Thyroid gland (tissue), 4 donors: ENCODE results near the gene RAC2. TPM values are rescaled to one million over a fixed set of nuclear protein-coding genes. Genes with fewer than 3 reads are reported as not detected.

Experiments
- DNase-seq, 2 donors: peaks; one replicate each; pipeline ENCODE4 v3.0.0-alpha.2; 2019
- H3K27ac ChIP-seq, 3 donors: fragments of 200-600 bp; sonication (generic); 1 replicate in 2 of 3; 2 replicates in 1 of 3; pipeline ENCODE4 v1.5.1; 2016 to 2019; ENCODE audit warnings: mild to moderate bottlenecking in 1 of 3, moderate library complexity in 1 of 3
- H3K27me3 ChIP-seq: fragments of 200-600 bp; sonication (generic); one replicate; pipeline ENCODE4 v1.5.1; 2019
- H3K36me3 ChIP-seq, 2 donors: fragments of 200-600 bp; sonication (generic); one replicate each; pipeline ENCODE4 v1.5.1; 2016 to 2019
- H3K4me1 ChIP-seq, 2 donors: fragments of 200-600 bp; sonication (generic); one replicate each; pipeline ENCODE4 v1.5.1; 2017 to 2019
- H3K4me3 ChIP-seq, 3 donors: fragments of 200-600 bp; sonication (generic); replicated peaks in 1 of 3; 1 replicate in 2 of 3; 2 replicates in 1 of 3; pipeline ENCODE4 v1.5.1; 2016; ENCODE audit warnings: mild to moderate bottlenecking in 1 of 3
- H3K9me3 ChIP-seq: fragments of 200-600 bp; sonication (generic); one replicate; pipeline ENCODE4 v1.5.1; 2017
- POLR2A ChIP-seq, 2 donors: fragments of 450-650 bp; IDR thresholded peaks; one replicate each; pipeline ENCODE4 v1.6.1; 2017; ENCODE audit warnings: antibody characterized with exemption in 2 of 2, mild to moderate bottlenecking in 2 of 2, moderate library complexity in 1 of 2
- WGBS, 2 donors: methylation state at CpG; one replicate each; pipeline ENCODE4 v1.1.5; 2017; 5-methylcytosine and 5-hydroxymethylcytosine counted together
- intact Hi-C: fragments of 100-400 bp; cut with DNase I; formaldehyde crosslinking; loops from one replicate; pipeline ENCODE4 v1.15.1; 2023
- total RNA-seq, 4 donors: library from RNA; depleted of rRNA; stranded (reverse); fragments of >200 nt; gene quantifications; one replicate each; pipeline ENCODE4 v1.2.3, GENCODE V29; 2016
- TF ChIP-seq, protein P1 (sequence below), 6 experiments: fragments of 200-600 bp in 3 of 6; fragments of 450-650 bp in 3 of 6; sonication (generic) in 3 of 6; IDR thresholded peaks; one replicate each; pipeline ENCODE4 v1.5.1; 2016 to 2019; ENCODE audit warnings: antibody characterized with exemption in 6 of 6, mild to moderate bottlenecking in 2 of 6, inconsistent platforms in 1 of 6, moderate library complexity in 1 of 6

RAC2 gene
- total RNA-seq, 4 donors from 2014 or later, result 3.6 to 6.0 (median 4.6) TPM

DNA sequence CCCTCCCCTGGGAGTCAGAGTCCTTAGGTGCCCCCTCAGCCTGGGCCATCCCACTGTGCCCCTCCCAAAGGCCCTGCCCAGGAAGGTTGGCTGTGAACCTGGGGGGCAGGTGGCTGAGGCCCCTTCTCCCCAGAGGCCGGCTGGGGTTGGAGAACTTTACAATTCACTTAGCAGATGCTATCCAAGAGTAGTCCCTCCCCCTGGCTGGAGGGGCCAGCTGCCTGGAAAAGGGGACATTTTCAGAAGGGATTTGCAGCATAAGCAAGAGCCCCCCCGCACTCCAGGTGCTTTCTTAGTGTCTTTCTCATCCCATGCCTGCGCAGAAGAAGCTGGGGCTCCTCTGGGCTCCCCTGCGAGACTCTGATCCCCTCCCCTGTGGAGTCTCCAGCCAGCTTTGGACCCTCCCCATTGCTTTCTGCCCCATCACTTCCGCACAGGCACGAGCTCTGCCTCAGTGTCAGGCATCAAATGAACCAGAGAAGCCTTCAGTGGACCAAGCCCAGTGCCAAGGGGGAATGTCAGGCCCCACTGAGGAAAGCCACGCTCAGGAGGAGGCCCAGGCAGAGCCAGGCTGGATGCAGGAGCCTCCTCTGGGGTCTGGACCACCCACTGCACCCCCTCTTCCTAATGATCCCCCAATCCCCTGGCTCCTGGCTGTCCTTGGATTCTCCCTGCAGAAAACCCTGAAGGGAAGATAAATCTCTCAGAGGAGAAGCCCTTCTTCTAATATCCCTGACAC is 35.5 kb downstream of the RAC2 start:
- H3K9me3 ChIP-seq, result no peaks in the 10 kb centered on the region
- no peaks in the 10 kb centered on the region for H3K27me3 ChIP-seq
- H3K27ac ChIP-seq, result no peak overlapping the region
- no peak for DNase-seq
- WGBS, 2 donors, result 86 to 93% methylated on average over 5 to 7 of the region's 7 CpGs
- H3K4me1 ChIP-seq, result no peaks in the 10 kb centered on the region
- no peaks in the 10 kb centered on the region for H3K36me3 ChIP-seq
- H3K4me3 ChIP-seq, result no peak overlapping the region
- intact Hi-C loops, result no loop called here
- TF ChIP-seq, protein P1, sequence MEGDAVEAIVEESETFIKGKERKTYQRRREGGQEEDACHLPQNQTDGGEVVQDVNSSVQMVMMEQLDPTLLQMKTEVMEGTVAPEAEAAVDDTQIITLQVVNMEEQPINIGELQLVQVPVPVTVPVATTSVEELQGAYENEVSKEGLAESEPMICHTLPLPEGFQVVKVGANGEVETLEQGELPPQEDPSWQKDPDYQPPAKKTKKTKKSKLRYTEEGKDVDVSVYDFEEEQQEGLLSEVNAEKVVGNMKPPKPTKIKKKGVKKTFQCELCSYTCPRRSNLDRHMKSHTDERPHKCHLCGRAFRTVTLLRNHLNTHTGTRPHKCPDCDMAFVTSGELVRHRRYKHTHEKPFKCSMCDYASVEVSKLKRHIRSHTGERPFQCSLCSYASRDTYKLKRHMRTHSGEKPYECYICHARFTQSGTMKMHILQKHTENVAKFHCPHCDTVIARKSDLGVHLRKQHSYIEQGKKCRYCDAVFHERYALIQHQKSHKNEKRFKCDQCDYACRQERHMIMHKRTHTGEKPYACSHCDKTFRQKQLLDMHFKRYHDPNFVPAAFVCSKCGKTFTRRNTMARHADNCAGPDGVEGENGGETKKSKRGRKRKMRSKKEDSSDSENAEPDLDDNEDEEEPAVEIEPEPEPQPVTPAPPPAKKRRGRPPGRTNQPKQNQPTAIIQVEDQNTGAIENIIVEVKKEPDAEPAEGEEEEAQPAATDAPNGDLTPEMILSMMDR (IDR thresholded peaks at IDR 0.05), result no peak
- no peak for TF ChIP-seq POLR2A (IDR thresholded peaks at IDR 0.05)

DNA sequence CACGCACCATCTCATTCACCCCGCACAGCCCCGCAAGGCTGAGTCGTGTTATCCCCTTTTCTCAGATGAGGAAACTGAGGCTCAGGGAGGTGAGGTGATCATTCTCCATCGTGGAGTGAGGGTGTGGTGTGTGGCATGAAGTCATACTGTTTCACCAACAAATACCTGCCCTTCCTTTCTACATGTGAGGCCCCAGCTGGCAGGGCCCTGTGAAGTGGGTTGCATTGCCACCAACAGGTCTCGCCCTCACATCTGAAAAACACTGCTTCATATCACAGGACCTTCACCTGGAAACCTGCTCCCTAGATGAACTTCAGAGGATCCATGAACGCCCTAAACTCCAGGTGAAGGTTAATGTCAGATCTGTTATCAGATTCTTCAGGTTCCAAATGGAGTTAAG is 36.1 kb downstream of the RAC2 start:
- TF ChIP-seq POLR2A (IDR thresholded peaks at IDR 0.05), result no peak
- TF ChIP-seq, protein P1 (IDR thresholded peaks at IDR 0.05), result no peak
- H3K27me3 ChIP-seq, result no peaks in the 10 kb centered on the region
- H3K4me1 ChIP-seq, result no peaks in the 10 kb centered on the region
- no peak for DNase-seq
- no peak overlapping the region for H3K4me3 ChIP-seq
- H3K27ac ChIP-seq, result no peak overlapping the region
- WGBS, 2 donors, result 76 to 86% methylated on average over 7 of the region's 7 CpGs
- no peaks in the 10 kb centered on the region for H3K9me3 ChIP-seq
- H3K36me3 ChIP-seq, result no peaks in the 10 kb centered on the region
- intact Hi-C loops, result no loop called here

DNA sequence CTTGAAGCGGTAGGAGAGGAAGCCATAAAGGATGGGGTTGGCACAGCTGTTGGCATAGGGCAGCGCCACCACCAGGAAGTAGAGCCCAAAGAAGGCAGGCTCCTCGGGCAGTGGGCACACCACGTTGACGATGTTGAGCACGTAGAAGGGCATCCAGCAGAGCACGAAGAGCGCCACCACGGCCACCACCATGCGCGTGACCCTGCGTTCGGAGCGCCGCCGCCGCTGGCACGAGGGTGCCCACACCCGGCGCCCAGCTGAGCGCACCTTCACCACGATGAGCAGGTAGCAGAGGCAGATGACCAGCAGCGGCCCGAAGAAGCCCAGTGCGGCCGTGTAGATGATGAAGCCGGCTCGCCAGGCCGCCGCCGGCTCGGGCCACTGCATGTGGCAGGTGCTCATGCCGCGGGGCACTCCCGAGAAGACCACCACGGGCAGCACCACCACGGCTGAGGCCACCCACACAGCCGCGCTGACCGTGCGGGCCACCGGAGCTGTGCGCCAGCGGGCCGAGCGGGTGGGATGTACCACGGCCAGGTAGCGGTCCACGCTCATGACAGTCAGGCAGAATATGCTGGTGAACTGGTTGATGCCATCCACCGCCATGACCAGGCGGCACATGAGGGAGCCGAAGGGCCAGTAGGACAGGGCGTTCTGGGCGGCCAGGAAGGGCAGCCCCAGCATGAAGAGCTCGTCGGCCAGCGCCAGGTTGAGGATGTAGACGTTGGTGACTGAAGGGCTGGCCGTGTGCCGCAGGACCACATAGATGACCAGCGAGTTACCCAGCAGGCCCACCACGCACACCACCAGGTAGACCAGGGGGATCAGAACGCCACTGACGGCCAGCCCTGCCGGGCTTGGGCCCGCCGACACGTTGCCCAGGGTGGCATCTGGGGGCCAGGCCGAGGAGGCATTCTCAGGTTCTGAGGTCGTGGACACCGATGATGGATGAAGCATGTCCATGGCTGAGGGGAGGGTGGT is 36.9 kb downstream of the RAC2 start:
- Histone ChIP-seq H3K4me3 (no peak overlapping the region), H3K9me3 (no peaks in the 10 kb centered on the region), H3K27me3 (no peaks in the 10 kb centered on the region), H3K36me3 (no peaks in the 10 kb centered on the region), H3K27ac (no peak overlapping the region), H3K4me1 (no peaks in the 10 kb centered on the region)
- intact Hi-C loops, result no loop called here
- DNase-seq, result no peak
- 83 to 91% methylated on average over 33 to 70 of the region's 71 CpGs for WGBS, 2 donors
- no peak for TF ChIP-seq POLR2A (IDR thresholded peaks at IDR 0.05)
- TF ChIP-seq, protein P1 (IDR thresholded peaks at IDR 0.05), result no peak

DNA sequence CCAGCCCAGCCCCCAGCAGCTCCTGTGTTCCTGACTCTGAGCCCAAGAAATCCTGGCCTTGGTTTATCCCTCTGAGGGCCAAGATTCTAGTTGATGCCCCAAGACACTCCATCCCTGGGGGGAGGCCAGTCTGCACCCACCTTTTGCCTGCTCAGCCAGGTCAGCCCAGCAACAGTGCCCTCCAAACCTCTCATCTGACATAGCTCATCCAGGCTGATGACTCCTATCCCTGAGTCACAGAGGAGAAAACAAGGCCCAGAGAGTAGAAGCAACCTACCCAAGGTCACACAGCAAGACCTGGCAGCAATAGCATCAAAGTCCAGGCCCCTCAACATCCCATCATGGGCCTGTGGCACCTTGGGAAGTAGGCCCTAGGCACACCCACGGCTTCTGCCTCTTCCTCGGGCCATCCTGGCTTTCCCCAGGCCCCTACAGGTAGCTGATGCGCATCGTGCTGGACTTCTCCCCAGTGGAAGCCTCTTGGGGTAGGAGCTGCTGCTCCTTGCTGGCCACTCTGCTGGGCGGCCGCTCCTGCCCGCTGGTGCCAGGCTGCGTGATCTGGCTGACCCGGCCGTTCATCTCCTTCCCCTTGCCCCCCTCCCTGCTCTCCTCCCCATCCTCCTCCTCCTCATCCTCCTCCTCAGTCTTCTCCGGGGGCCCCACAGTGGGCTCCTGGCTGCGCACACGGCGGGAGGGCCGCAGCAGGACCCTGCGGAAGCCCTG is 37.8 kb downstream of the RAC2 start:
- TF ChIP-seq POLR2A (IDR thresholded peaks at IDR 0.05), result no peak
- TF ChIP-seq, protein P1 (IDR thresholded peaks at IDR 0.05), result no peak
- H3K4me1 ChIP-seq, result no peaks in the 10 kb centered on the region
- no peaks in the 10 kb centered on the region for H3K36me3 ChIP-seq
- WGBS, 2 donors, result 88 to 91% methylated on average over 14 to 16 of the region's 16 CpGs
- no peak for DNase-seq
- no peak overlapping the region for H3K4me3 ChIP-seq
- no peak overlapping the region for H3K27ac ChIP-seq
- intact Hi-C loops, result no loop called here
- no peaks in the 10 kb centered on the region for H3K27me3 ChIP-seq
- no peaks in the 10 kb centered on the region for H3K9me3 ChIP-seq
